BJ (cell line): ENCODE data around the gene DTX2. TPM values are rescaled to one million over a fixed set of nuclear protein-coding genes. Genes with fewer than 3 reads are reported as not detected.
"Not testable (repeated sequence)": the region's sequence is repeated elsewhere in the genome, so short reads cannot be mapped to it uniquely, and the experiment has no call there.

Experiments used
- CTCF ChIA-PET: fragments of 350-600 bp; formaldehyde crosslinking; extraction: SDS; loops from one replicate; lab custom pipeline; 2021; ENCODE audit warnings: antibody characterized with exemption, inconsistent platforms; lab: Yijun Ruan, JAX
- POLR2A ChIA-PET: fragments of 300-600 bp; sonication (Branson Sonifier 250); formaldehyde crosslinking; extraction: SDS; loops from one replicate; lab custom pipeline; 2021; ENCODE audit warnings: antibody characterized with exemption; lab: Charles Lee
- DNase-seq: peaks from one replicate; pipeline ENCODE4 v3.0.0-alpha.2; 2011; ENCODE audit warnings: low read depth
- H3K27me3 ChIP-seq: 2 replicates; pipeline ENCODE4 v1.6.0; 2011; ENCODE audit warnings: low read length; ENCODE audit not compliant: control insufficient read depth, insufficient read depth
- H3K36me3 ChIP-seq: 2 replicates; pipeline ENCODE4 v1.5.1; 2011; ENCODE audit warnings: low read length; ENCODE audit not compliant: control insufficient read depth, insufficient read depth
- H3K4me3 ChIP-seq: 2 replicates; pipeline ENCODE4 v1.5.1; 2011; ENCODE audit warnings: low read depth, mild to moderate bottlenecking, control low read depth, low read length
- polyA plus RNA-seq: library from polyadenylated mRNA; depleted of rRNA; stranded (reverse); fragments of >200 nt; gene quantifications from 2 replicates; pipeline ENCODE4 v1.2.3, GENCODE V29; 2011
- TF ChIP-seq, protein P1 (sequence below): IDR thresholded peaks from 2 replicates; pipeline ENCODE4 v1.5.1; 2011; ENCODE audit warnings: low read depth, mild to moderate bottlenecking, control low read depth, inconsistent platforms, low read length, moderate library complexity; ENCODE audit not compliant: insufficient read depth

DTX2 gene
- polyA plus RNA-seq, 1 experiment, result 3.3 TPM

DNA sequence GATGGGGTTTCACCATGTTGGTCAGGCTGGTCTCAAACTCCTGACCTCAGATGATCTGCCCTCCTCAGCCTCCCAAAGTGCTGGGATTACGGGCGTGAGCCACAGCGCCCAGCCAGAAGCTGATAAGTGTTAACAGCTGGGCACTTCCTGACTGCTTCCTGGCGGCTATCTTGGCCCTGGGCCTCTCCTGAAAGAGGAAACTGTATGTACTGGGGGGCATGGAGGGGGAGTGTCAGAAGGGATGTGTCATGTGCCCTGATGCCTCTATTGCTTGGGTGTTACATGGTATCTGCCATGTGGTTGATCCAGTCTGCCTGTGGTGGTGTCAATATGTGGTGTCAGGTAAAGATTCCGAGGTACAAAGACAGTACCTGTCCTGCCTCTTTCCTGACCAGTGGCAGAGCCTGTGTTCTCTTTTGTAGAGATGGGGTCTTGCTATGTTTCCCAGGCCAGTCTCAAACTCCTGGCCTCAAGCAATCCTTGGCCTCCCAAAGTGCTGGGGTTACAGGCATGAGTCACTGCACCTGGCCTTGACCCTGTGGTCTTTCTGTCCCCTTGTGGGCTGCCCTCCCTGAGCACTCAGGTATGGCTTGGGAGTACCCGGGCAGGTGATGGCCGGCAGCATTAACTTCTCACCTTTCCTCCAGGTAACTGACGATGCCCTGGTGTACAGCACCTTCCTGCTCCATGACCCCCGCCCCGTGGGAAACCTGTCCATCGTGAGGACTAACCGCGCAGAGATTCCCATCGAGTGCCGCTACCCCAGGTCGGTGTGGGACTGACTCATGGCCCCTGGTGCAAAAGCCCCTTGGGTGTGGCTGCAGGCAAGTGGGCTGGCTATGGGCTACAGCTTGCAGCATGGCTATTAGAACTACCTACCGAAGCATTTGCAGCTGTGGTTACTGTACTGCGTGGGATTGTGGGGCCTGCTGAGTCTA, 32.4 kb upstream of the DTX2 start:
- TF ChIP-seq, protein P1, sequence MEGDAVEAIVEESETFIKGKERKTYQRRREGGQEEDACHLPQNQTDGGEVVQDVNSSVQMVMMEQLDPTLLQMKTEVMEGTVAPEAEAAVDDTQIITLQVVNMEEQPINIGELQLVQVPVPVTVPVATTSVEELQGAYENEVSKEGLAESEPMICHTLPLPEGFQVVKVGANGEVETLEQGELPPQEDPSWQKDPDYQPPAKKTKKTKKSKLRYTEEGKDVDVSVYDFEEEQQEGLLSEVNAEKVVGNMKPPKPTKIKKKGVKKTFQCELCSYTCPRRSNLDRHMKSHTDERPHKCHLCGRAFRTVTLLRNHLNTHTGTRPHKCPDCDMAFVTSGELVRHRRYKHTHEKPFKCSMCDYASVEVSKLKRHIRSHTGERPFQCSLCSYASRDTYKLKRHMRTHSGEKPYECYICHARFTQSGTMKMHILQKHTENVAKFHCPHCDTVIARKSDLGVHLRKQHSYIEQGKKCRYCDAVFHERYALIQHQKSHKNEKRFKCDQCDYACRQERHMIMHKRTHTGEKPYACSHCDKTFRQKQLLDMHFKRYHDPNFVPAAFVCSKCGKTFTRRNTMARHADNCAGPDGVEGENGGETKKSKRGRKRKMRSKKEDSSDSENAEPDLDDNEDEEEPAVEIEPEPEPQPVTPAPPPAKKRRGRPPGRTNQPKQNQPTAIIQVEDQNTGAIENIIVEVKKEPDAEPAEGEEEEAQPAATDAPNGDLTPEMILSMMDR, result no peak
- no peaks in the 10 kb centered on the region for H3K27me3 ChIP-seq
- no peak for DNase-seq
- no peaks in the 10 kb centered on the region for H3K36me3 ChIP-seq
- H3K4me3 ChIP-seq, result no peak overlapping the region
- ChIA-PET POLR2A (no interaction called here), CTCF (no interaction called here)

DNA sequence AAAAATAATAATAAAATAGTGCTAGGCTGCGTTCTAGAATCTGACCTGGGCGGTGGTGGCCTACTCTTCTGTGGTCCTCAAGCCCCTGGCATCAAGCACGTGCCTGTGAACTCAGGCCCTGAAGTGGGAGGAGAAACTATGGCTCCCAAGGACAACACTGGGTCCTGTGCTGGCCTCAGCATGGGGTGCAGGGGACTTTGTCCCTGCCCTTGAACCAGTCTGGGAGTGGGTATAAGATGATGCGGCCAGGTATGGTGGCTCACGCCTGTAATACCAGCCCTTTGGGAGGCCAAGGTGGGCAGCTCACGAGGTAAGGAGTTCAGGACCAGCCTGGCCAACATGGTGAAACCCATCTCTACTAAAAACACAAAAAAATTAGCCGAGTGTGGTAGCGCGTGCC, 31.3 kb upstream of the DTX2 start:
- H3K27me3 ChIP-seq, result no peaks in the 10 kb centered on the region
- no peaks in the 10 kb centered on the region for H3K36me3 ChIP-seq
- no peak for DNase-seq
- ChIA-PET CTCF (no interaction called here), POLR2A (no interaction called here)
- TF ChIP-seq, protein P1, result no peak
- H3K4me3 ChIP-seq, result no peak overlapping the region

DNA sequence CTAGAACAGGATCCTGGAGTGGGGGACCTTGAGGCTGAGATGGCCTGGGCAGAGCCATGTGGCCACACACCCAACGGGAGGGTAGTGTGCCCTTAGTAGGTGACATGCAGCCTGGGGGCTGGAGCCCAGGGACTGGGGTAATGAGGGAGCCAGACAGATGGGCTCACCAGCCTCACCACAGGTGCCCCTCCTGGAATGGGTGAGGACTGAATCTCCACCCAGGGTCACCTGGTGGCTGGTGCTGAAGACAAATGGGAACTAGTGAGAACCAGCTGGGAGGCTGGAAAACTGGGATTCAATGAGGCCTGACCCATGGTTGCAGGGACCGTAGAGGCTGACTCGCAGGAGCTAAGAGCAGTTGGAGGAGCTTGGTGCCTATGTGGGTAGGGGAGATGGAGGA, 30.7 kb upstream of the DTX2 start:
- CTCF ChIA-PET, result no interaction called here
- DNase-seq, result no peak
- Histone ChIP-seq H3K27me3 (no peaks in the 10 kb centered on the region), H3K4me3 (no peak overlapping the region), H3K36me3 (no peaks in the 10 kb centered on the region)
- TF ChIP-seq, protein P1, result no peak
- POLR2A ChIA-PET, result no interaction called here

DNA sequence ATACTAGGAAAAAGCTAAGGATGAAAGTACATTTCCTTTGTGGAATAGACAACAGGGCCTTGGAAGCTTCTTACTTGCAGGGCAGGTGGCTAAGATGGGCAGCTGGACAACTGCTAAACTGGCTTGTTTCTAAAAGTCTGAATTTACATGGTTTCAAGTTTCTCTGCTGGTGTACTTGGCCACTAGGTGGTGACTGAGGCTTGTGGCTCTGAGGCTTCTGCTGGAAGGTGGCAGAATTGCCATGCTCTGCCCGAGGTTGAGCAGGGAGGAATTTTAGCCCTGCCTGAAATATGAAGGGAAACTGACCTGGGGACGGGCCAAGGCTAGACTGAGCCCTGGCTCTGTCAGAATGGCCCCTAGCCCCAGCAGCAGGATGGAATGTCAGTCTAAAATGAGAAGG, 23.6 kb upstream of the DTX2 start:
- CTCF ChIA-PET, POLR2A ChIA-PET, H3K4me3 ChIP-seq, H3K36me3 ChIP-seq, H3K27me3 ChIP-seq, DNase-seq: not testable (repeated sequence)
- TF ChIP-seq, protein P1, result peak; percentile 56

DNA sequence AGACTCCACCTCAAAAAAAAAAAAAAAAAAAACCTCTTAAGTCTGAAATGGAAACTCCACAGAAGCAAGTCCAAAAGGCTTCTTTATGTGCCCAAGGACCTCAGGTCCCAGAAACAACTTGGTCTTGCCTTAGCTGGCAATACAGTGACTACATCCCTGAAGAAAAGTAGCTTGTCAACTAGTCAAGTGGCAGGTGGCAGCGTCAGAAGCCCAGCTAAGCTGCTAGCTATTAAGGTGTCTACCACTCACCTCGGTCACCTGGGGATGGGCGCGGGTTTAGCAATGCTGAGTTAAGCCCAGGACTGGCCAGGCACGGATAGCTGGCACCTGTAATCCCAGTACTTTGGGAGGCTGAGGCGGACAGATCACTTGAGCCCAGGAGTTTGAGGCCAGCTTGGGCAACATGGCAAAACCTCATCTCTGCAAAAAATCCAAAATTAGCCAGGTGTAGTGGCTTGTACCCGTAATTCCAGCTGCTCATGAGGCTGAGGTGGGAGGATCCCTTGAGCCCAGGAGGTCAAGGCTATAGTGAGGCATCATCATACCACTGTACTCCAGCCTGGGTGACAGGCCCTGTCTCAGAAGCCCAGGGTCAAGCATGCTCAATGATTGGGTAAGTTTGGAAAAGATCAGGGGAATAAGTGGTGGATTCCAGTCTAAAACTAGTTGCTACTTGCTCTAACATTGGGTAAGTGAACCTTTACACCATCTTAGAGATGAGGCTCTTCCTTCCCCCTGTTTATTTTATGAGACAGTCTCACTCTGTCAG, 22.2 kb upstream of the DTX2 start:
- POLR2A ChIA-PET, CTCF ChIA-PET, DNase-seq: not testable (repeated sequence)

DNA sequence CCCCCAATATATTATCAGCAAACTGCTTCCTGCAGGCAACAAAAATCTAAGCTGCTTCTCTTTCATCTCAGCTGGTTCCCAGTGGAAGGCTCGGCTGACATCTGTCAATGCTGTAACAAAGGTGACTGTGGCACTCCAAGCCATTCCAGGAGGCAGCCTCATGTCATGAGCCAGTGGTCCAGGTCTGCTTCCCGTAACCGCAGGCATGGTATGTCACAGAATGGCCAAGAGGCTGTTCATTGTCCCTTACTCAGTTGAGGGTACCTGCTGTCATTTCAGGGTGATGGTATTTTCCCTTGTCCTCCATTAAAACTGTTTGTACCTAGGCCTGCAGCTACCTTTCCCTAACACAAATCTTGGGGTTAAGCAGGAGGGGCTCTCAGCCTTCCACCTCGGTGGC, 21.1 kb upstream of the DTX2 start:
- H3K36me3 ChIP-seq, H3K27me3 ChIP-seq, POLR2A ChIA-PET, CTCF ChIA-PET, H3K4me3 ChIP-seq, DNase-seq: not testable (repeated sequence)

More for the DNA sequence above, 22.2 kb upstream of the DTX2 start:
- not testable (repeated sequence) for H3K36me3 ChIP-seq, H3K4me3 ChIP-seq, H3K27me3 ChIP-seq

DNA sequence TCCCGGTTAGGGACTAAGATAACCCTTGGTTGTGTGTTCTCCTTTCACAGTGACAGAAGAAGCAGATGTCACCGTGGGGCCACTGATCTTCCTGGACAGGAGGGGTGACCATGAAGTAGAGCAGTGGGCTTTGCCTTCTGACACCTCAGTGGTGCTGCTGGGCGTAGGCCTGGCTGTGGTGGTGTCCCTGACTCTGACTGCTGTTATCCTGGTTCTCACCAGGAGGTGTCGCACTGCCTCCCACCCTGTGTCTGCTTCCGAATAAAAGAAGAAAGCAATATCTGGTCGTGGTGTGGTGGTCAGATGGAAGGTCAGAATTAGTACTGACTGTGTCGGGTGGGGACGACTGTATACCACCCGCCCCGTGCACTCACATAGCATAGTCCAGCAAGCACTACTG, 19.7 kb upstream of the DTX2 start:
- POLR2A ChIA-PET, CTCF ChIA-PET, DNase-seq, H3K36me3 ChIP-seq, H3K4me3 ChIP-seq, H3K27me3 ChIP-seq: not testable (repeated sequence)

DNA sequence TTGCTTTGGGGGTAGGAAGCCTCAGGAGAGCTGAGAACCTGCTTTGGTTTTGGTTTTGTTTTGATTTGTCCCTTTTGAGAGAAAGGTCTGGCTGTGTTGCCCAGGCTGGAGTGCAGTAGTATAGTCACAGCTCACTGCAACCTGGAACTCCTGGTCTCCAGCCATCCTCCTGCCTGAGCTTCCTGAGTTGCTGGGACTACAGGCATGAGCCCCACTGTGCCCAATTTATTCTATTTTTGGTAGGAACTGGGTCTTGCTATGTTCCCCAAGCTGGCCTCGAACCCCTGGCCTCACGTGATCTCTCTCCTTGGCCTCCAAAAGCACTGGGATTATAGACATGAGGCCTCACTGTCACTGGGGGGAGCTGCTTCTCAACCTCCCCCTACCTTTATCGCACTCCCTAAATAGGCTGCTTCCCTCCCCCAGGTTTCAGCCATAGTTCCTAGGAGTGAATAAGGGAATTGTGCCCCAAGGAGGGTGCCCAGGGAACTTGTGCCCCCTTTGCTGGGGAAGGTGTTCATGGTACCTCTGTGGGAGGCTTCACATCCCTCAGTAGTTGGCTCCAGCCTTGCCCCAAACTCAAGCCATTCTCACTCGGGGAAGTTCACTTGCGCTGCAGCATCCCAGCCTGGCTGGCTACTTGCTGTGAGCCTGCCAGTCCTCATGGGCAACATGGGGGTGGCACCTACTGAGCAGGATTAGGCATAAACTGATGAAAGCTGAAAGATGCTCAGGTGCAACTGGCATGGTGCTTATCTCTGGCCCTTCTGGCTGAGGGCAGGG, 18.7 kb upstream of the DTX2 start:
- POLR2A ChIA-PET, H3K27me3 ChIP-seq, H3K36me3 ChIP-seq, DNase-seq, H3K4me3 ChIP-seq, CTCF ChIA-PET: not testable (repeated sequence)
